CD4-positive, alpha-beta T cell treated with Interleukin-2 at 100 ng/mL for 4 hours (primary cell): Measurements from ENCODE around the gene ANGPTL4.
"Not testable (repeated sequence)": the region's sequence is repeated elsewhere in the genome, so short reads cannot be mapped to it uniquely, and the experiment has no call there.

Experiments
- DNase-seq: peaks from one replicate; pipeline ENCODE4 v3.0.0-alpha.2; 2020; ENCODE audit warnings: low spot score

Gene ANGPTL4

GRCh38 chr19:8389891-8390616 is 26.1 kb downstream of the ANGPTL4 start, which contains the start of gene RAB11B:
RAB11B (plus strand) TSS chr19:8390360; CDS start chr19:8390417, 57 bp downstream.
- DNase-seq: peak; percentile 100

- peak; percentile 90 for DNase-seq
Measured at GRCh38 chr19:8390617-8390981, 26.6 kb downstream of the ANGPTL4 start.

- DNase-seq: no peak
Measured at GRCh38 chr19:8391198-8392016, 27.5 kb downstream of the ANGPTL4 start.

GRCh38 chr19:8392017-8392591 is 28.1 kb downstream of the ANGPTL4 start:
- no peak for DNase-seq

- DNase-seq: no peak
Measured at GRCh38 chr19:8393192-8393870, 29.4 kb downstream of the ANGPTL4 start.

- no peak for DNase-seq
Measured at GRCh38 chr19:8393871-8394250, 29.9 kb downstream of the ANGPTL4 start.

- no peak for DNase-seq
Measured at GRCh38 chr19:8395621-8396082, 31.7 kb downstream of the ANGPTL4 start.

- DNase-seq: no peak
Measured at GRCh38 chr19:8396185-8396562, 32.2 kb downstream of the ANGPTL4 start.

GRCh38 chr19:8396563-8397203 is 32.7 kb downstream of the ANGPTL4 start:
- peak; percentile 80 for DNase-seq

GRCh38 chr19:8397271-8397670 is 33.3 kb downstream of the ANGPTL4 start:
- DNase-seq: no peak

GRCh38 chr19:8397746-8398310 is 33.9 kb downstream of the ANGPTL4 start:
- DNase-seq: no peak

GRCh38 chr19:8398311-8398771 is 34.4 kb downstream of the ANGPTL4 start:
- DNase-seq: no peak

- DNase-seq: no peak
Measured at GRCh38 chr19:8399681-8400188, 35.8 kb downstream of the ANGPTL4 start.

GRCh38 chr19:8401981-8402411 is 38.0 kb downstream of the ANGPTL4 start:
- DNase-seq: no peak

GRCh38 chr19:8403098-8403819 is 39.3 kb downstream of the ANGPTL4 start:
- DNase-seq: no peak

GRCh38 chr19:8403820-8404109 is 39.8 kb downstream of the ANGPTL4 start:
- DNase-seq: no peak

GRCh38 chr19:8404391-8405151 is 40.6 kb downstream of the ANGPTL4 start:
- no peak for DNase-seq

GRCh38 chr19:8410718-8411117 is 46.8 kb downstream of the ANGPTL4 start:
- DNase-seq: not testable (repeated sequence)

GRCh38 chr19:8412783-8413628 is 49.1 kb downstream of the ANGPTL4 start, which contains the start of gene MARCHF2:
MARCHF2 (plus strand) TSS chr19:8413305; CDS start chr19:8421841, 8,536 bp downstream.
- DNase-seq: peak; percentile 97
